ENCODE measurements around the gene BCAR1.

BCAR1 gene

DNA sequence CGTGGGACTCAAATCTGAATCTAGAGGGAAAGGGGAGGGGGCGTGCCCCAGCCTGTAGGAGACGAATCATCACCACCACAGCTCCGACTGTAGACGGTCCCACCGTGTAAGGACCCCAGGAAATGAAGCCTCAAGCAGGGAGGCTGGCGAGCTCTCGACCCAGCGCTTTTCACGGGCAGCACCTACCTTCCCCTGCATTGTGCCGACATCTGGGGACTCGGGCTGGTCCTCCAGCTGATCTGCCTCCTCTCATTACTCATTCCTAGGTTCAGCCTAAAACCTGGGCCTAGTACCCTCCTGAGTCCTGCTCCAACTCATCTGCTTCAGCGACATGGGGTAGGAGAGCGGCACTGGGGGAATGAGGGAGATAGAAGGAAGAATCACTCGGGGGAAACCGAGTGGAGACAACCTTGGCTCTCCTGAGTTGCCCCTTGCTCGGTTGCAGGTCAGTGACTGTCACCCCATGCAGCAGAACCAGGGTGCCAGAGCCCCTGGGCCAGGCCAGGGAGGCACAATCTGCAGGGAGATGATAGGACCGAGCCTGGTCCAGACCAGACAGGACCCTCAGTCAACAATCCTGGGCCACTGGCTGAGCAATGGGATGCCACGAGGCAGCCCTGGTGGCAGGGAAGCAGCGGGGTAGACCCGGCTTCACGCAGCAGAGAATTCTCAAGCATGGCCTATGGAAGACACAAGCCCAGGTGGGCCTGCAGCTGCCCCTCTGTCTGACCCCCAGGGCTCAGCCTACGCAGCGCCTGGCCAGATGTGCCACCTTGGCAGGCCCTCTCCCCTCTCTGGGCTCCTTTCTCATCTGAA lies 833 bp upstream of the BCAR1 start:
- DNase-seq (ENCODE audit: low spot score): no peak
- no peak for TF ChIP-seq CTCF (conservative IDR thresholded peaks at IDR 0.05; ENCODE audit: low read depth)
- H3K27ac ChIP-seq: peak overlapping the region; percentile 98
- POLR2A ChIA-PET (ENCODE audit: low non-redundant PET): interaction anchor here (2.0 kb wide), 1 partner anchor 53 kb away, joined by 9 read pairs; no protein-coding TSS in a partner anchor
- CTCF ChIA-PET: interaction anchor here (1.3 kb wide), 1 partner anchor 131 kb away, joined by 5 read pairs; no protein-coding TSS in a partner anchor

DNA sequence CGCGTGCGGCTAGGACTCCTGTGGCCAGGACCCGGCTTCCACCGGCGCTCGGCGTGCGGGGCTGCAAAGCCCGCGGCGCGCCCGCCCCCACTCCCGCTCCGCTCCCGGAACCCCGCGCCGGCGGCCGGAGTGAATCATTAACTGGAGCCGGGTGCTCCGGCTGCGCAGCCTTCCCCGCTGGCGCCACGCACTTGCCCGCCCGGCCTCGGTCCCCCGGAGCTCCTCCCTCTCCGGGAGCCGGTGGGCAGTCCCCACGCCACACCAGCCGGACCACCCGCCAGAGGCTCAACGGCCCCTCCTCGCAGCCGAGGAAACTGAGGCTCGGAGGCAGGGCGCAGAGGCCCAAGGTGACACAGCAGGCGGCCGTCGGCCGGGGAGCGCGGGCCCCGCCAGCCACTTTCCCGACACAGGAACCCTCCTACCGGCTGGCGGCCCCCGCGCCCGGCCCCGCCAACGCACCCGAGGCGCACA lies 580 bp downstream of the BCAR1 start:
- TF ChIP-seq CTCF (conservative IDR thresholded peaks at IDR 0.05; ENCODE audit: low read depth): no peak
- ChIA-PET POLR2A (ENCODE audit: low non-redundant PET) (interaction anchor here (0.6 to 2.0 kb wide), 3 partner anchors 15 to 54 kb away, joined by 3 to 9 read pairs (median 4); no protein-coding TSS in a partner anchor), CTCF (interaction anchor here (1.2 to 2.5 kb wide), 3 partner anchors 17 to 128 kb away, joined by 3 to 14 read pairs (median 4); no protein-coding TSS in a partner anchor)
- H3K27ac ChIP-seq: peak overlapping the region; percentile 98
- DNase-seq (ENCODE audit: low spot score): peak; percentile 67

DNA sequence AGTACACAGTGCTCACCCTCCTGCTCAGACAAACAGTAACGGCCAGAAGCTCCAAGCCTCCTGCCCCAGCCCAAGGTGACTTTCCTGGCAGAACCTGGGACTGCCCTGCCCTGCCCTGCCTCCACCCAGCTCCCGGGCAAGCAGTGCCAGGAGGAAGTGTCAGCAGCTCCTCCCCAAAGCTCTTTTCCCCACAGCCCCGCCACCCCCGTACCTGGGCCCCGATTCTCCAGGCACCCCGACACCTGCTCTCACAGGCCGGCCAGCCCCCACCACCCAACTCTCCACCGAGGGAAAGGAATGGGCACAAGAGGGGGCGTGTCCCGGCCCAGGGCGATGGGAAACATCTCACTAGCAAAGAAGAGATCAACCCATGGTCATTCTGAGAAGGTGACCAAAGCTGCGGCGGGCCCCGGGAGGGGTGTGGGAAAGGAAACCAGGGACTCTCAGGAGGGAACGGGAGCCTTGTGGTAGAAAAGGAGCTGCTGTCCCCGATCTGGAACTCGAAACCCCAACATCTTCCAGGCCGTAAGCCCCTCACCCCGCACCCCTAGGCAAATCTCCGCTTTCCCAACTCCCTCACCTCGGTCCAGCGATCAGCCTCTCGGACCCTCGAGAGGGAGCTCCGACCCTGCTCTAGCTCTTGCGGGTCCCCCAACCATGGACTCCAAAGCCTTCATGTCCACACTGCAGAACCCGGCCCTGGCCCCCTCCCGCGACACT lies 1.2 kb downstream of the BCAR1 start:
- CTCF ChIA-PET: interaction anchor here (0.5 to 2.5 kb wide), 5 partner anchors 14 to 129 kb away, joined by 3 to 14 read pairs (median 4); no protein-coding TSS in a partner anchor
- POLR2A ChIA-PET (ENCODE audit: low non-redundant PET): interaction anchor here (0.5 to 2.0 kb wide), 4 partner anchors 16 to 83 kb away, joined by 3 to 9 read pairs (median 4); no protein-coding TSS in a partner anchor
- TF ChIP-seq CTCF (conservative IDR thresholded peaks at IDR 0.05; ENCODE audit: low read depth): no peak
- H3K27ac ChIP-seq: peak overlapping the region; percentile 98
- DNase-seq (ENCODE audit: low spot score): peak; percentile 53

GRCh38 chr16:75249441-75249840 lies 2.0 kb downstream of the BCAR1 start:
- no peak for TF ChIP-seq CTCF (conservative IDR thresholded peaks at IDR 0.05; ENCODE audit: low read depth)
- peak overlapping the region; percentile 98 for H3K27ac ChIP-seq
- POLR2A ChIA-PET (ENCODE audit: low non-redundant PET): interaction anchor here (0.5 to 1.7 kb wide), 2 partner anchors 17 to 747 kb away, joined by 3 to 4 read pairs; no protein-coding TSS in a partner anchor
- no peak for DNase-seq (ENCODE audit: low spot score)
- CTCF ChIA-PET: interaction anchor here (0.5 to 2.5 kb wide), 4 partner anchors 13 to 56 kb away, joined by 3 to 14 read pairs (median 4); no protein-coding TSS in a partner anchor

- POLR2A ChIA-PET (ENCODE audit: low non-redundant PET): no interaction called here
- no peak for TF ChIP-seq CTCF (conservative IDR thresholded peaks at IDR 0.05; ENCODE audit: low read depth)
- peak overlapping the region; percentile 98 for H3K27ac ChIP-seq
- DNase-seq (ENCODE audit: low spot score): no peak
- CTCF ChIA-PET: interaction anchor here (2.5 kb wide), 1 partner anchor 15 kb away, joined by 14 read pairs; no protein-coding TSS in a partner anchor
Observed at GRCh38 chr16:75248536-75249380, 2.7 kb downstream of the BCAR1 start.

Measured in RWPE1 (cell line).